ENCODE measurements around the gene EPM2AIP1. TPM values are rescaled to one million over a fixed set of nuclear protein-coding genes. Genes with fewer than 3 reads are reported as not detected.

Gene EPM2AIP1
- total and polyA plus RNA-seq, 2 donors (not counting 3 experiments of a cell fraction or from before 2014, with no cell fraction given), result 5.4 to 15.1 TPM

- no peaks in the 10 kb centered on the region for H3K27me3 ChIP-seq (ENCODE audit: control insufficient read depth in 2 of 2, insufficient read depth in 2 of 2, low read length in 2 of 2)
- FAIRE-seq (no peak), DNase-seq (ENCODE audit: low read depth, low spot score) (no peak)
- H3K4me3 ChIP-seq (replicated peaks in 1 of 3; ENCODE audit: insufficient read depth in 1 of 3, low read depth in 1 of 3, low read length in 3 of 3), result no peak overlapping the region
- BruUV-seq (replicated peaks), result no TSS peak
- H3K79me2 ChIP-seq (ENCODE audit: control insufficient read depth, insufficient read depth, low read length), result no peaks in the 10 kb centered on the region
- no peak overlapping the region for H3K9ac ChIP-seq (replicated peaks; ENCODE audit: extremely low read depth, insufficient read depth, low read length)
- H3K36me3 ChIP-seq (ENCODE audit: control insufficient read depth in 2 of 2, extremely low read depth in 1 of 2, insufficient read depth in 2 of 2, low read length in 2 of 2), result no peaks in the 10 kb centered on the region
- H3K27ac ChIP-seq (ENCODE audit: insufficient read depth, low read depth, low read length), result no peak overlapping the region
- H3K9me3 ChIP-seq (replicated peaks; ENCODE audit: control insufficient read depth, insufficient read depth, low read length), result no peaks in the 10 kb centered on the region
- dilution Hi-C loops (cut with MboI; ENCODE audit: extremely low pct_ligation_motif_present, low sequenced_read_pairs), result no loop called here
- TF ChIP-seq FOS (IDR thresholded peaks at IDR 0.05; ENCODE audit: borderline replicate concordance, insufficient read depth, low read length), result no peak
- no peak for TF ChIP-seq JUN (IDR thresholded peaks at IDR 0.05; ENCODE audit: borderline replicate concordance, insufficient read depth, insufficient read length, low read depth)
- TF ChIP-seq GATA2 (IDR thresholded peaks at IDR 0.05; ENCODE audit: insufficient read depth, insufficient read length, low read depth, low read length), result no peak
- TF ChIP-seq CTCF (IDR thresholded peaks at IDR 0.05; ENCODE audit: extremely low read depth in 1 of 2, insufficient read depth in 1 of 2, low read depth in 1 of 2, low read length in 2 of 2), result no peak
- TF ChIP-seq EZH2 (IDR thresholded peaks at IDR 0.05; ENCODE audit: borderline replicate concordance, low read depth, low read length, severe bottlenecking), result no peak
- TF ChIP-seq POLR2AphosphoS5 (IDR thresholded peaks at IDR 0.05; ENCODE audit: insufficient read depth, low read depth, low read length), result no peak
- TF ChIP-seq MAX (IDR thresholded peaks at IDR 0.05; ENCODE audit: insufficient read depth, insufficient read length), result no peak
- no peak for TF ChIP-seq MYC (IDR thresholded peaks at IDR 0.05; ENCODE audit: low read depth, low read length)
- no peak for TF ChIP-seq POLR2A (IDR thresholded peaks at IDR 0.05; ENCODE audit: low read depth, low read length)
- no peaks in the 10 kb centered on the region for H4K20me1 ChIP-seq (replicated peaks; ENCODE audit: control insufficient read depth, extremely low read depth, insufficient read depth, low read length)
- ChIA-PET CTCF (interaction anchor here (0.7 kb wide), 1 partner anchor 21 kb away, joined by 3 read pairs; no protein-coding TSS in a partner anchor), POLR2A (no interaction called here)
- no peak overlapping the region for H3K4me2 ChIP-seq (ENCODE audit: insufficient read depth, low read length)
- H3K9me1 ChIP-seq (replicated peaks; ENCODE audit: control insufficient read depth, extremely low read depth, insufficient read depth, low read length), result no peaks in the 10 kb centered on the region
- H2AFZ ChIP-seq (ENCODE audit: low read depth, low read length), result no peak overlapping the region
- intact Hi-C loops (cut with micrococcal nuclease), result no loop called here
- H3K4me1 ChIP-seq (ENCODE audit: control insufficient read depth, extremely low read depth, insufficient read depth, low read length), result peaks cover 3% of the 10 kb centered on the region
These were observed 55.4 kb downstream of the EPM2AIP1 start for GRCh38 chr3:36937492-36937891.

Small RNA genes lying within 50 kb of the gene (small RNA-seq; reads per million reads assigned to genes)
- gene RNU6ATAC4P (ENCODE audit: insufficient read depth, insufficient read length, low read depth, low replicate concordance), result not detected

Other genes starting within 250 kb of the EPM2AIP1 start
- not detected in 2 replicates for gene DCLK3, start 228.6 kb downstream of the EPM2AIP1 start, total RNA-seq
- gene DCLK3, start 228.6 kb downstream of the EPM2AIP1 start, polyA plus RNA-seq, result not detected in 2 replicates
- 8.0 and 14.4 TPM in 2 replicates for gene TRANK1, start 48.1 kb downstream of the EPM2AIP1 start, total RNA-seq
- gene TRANK1, start 48.1 kb downstream of the EPM2AIP1 start, polyA plus RNA-seq, result 3.5 and 4.6 TPM in 2 replicates
- 30.1 and 32.9 TPM in 2 replicates for gene MLH1, start 387 bp upstream of the EPM2AIP1 start, total RNA-seq
- gene MLH1, start 387 bp upstream of the EPM2AIP1 start, polyA plus RNA-seq, result 19.2 and 22.2 TPM in 2 replicates
- gene LRRFIP2, start 181.5 kb upstream of the EPM2AIP1 start, total RNA-seq, result 64.5 and 78.9 TPM in 2 replicates
- 14.9 and 20.8 TPM in 2 replicates for gene LRRFIP2, start 181.5 kb upstream of the EPM2AIP1 start, polyA plus RNA-seq